HG02623 (cell line): Measurements from ENCODE around the gene NRXN3.

Experiments
- ATAC-seq: cut with Tn5 transposase; IDR thresholded peaks from one replicate; pipeline ENCODE4 v1.9.1; 2021; ENCODE audit warnings: moderate library complexity; ENCODE audit not compliant: unreplicated experiment

Gene NRXN3

GRCh38 chr14:78767436-78767835 is 597.3 kb downstream of the NRXN3 start:
- ATAC-seq, result no peak

DNA sequence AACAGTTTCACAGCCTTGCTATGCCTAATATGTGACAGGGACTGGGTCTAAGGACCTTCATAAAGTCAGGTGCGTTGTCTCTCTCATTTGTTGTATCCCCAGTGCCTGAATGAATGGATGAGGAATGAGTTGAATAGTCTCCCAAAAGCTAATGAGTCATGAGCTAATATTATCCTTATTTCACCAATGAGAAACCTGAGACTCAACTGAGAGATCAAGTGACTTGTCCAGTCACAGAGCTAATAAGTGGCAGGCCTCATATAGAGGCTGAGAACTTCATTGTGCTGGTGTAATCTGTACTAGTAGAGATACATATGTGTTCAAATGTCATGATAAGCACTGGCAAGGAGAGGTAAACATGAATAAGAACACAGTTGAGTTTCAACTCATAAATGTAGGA is 612.4 kb downstream of the NRXN3 start:
- ATAC-seq, result no peak

GRCh38 chr14:78785265-78785664 is 615.1 kb downstream of the NRXN3 start:
- ATAC-seq, result no peak

- no peak for ATAC-seq
Measured at GRCh38 chr14:78788467-78789360, 618.5 kb downstream of the NRXN3 start.

- no peak for ATAC-seq
Measured at GRCh38 chr14:78790271-78790670, 620.1 kb downstream of the NRXN3 start.

GRCh38 chr14:78798757-78799156 is 628.6 kb downstream of the NRXN3 start:
- ATAC-seq, result no peak

- ATAC-seq, result no peak
Measured at GRCh38 chr14:78805570-78805969, 635.4 kb downstream of the NRXN3 start.

DNA sequence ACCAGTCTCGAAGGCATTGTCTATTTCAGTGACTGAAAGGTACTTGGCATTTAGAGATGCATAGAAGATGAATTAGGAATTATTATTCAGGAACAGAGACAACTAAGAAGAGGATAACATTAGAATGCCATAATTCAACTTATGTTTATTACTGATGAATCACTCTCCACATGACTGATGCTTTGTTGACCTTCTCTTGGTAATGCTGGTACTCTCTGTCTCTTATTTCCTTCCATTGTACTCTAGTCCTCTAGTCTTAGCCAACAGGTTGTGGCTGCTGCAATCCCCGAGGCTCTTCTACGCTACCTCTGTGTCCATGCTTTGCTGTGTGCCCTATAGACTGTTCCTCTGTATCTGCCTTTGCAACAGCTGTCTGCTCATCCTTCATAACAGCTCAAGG is 652.9 kb downstream of the NRXN3 start:
- ATAC-seq, result no peak

GRCh38 chr14:78823516-78823915 is 653.3 kb downstream of the NRXN3 start:
- ATAC-seq, result no peak

- ATAC-seq, result no peak
Measured at GRCh38 chr14:78829274-78829673, 659.1 kb downstream of the NRXN3 start.

- no peak for ATAC-seq
Measured at GRCh38 chr14:78834766-78835451, 664.7 kb downstream of the NRXN3 start.

DNA sequence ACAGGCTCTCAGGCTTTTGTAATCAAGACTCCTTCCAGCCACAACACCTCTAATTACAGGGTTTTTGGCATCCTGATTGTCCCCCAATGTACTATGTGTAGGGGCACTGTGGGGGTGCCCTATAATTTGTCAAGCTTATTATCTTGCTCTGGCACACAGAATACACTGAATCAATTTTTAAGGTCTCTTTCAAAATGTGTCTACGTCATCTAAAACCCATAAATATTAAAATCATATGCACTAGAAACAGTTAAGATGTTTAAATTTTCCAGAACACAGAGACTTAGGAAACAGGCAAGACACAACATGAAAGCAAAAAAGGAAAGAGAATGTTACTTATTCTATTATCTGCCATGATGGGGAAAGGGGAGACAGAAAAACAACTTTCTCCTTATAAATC is 665.7 kb downstream of the NRXN3 start:
- no peak for ATAC-seq

DNA sequence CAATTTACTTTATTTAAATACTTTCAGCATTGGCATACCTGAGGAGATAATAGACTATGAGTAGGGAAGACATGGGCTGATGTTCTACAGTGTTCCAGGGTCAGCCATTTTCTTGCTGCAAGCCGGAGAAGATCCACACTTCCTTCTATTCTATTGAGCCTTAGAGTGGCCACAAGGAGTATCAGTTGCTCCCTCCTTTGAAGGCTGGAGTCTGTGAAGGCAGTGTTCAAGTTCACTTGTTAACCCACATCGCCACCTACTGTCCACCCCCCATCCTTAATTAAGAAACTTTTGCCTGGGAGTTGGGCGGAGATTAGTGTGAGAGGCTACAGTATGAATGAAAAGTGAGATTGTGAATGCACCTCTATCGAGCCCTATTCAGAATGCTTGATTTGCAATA is 666.6 kb downstream of the NRXN3 start:
- peak; percentile 48 for ATAC-seq

- no peak for ATAC-seq
Measured at GRCh38 chr14:78838959-78839358, 668.8 kb downstream of the NRXN3 start.

DNA sequence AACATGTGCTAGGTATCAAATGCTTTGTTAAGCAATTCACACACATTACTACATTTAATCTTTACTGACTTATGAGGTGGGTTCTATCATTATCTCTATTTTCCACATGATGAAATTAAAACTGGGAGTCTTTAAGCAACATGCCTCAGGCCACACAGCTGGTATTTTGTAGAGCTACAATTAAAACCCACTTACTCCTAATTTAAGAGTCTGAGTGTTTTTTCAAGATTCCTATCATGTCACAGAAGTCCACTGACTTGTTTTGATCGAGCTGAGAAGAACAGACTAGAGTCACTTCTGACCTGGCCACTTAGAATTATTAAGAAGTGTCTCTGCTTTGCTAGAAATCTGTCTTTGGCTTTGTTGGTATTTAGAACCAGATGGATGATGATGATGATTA is 670.7 kb downstream of the NRXN3 start:
- ATAC-seq, result no peak

GRCh38 chr14:78847801-78848200 is 677.6 kb downstream of the NRXN3 start:
- ATAC-seq, result no peak

- peak; percentile 92 for ATAC-seq
Measured at GRCh38 chr14:78848234-78848820, 678.2 kb downstream of the NRXN3 start.

GRCh38 chr14:78849952-78850351 is 679.8 kb downstream of the NRXN3 start:
- ATAC-seq, result no peak

DNA sequence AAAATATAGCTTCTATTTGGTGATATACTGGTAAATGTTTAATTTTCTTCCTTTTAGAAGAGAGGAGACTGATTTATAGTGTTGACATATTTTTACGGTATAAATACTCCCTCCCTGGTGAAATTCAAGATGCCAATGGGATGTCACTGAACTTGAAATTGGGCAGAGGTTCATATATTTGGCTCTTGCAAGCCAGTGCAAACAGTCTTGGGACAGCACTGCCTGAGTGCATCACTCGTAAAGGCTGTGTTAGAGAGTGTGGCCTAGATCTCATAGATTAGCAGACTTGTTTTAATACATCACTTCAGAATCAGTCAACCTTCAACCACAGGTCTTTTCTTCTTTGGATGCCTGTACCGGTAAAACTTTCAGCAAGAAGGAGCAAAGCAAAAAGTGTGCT is 681.0 kb downstream of the NRXN3 start:
- ATAC-seq, result no peak

DNA sequence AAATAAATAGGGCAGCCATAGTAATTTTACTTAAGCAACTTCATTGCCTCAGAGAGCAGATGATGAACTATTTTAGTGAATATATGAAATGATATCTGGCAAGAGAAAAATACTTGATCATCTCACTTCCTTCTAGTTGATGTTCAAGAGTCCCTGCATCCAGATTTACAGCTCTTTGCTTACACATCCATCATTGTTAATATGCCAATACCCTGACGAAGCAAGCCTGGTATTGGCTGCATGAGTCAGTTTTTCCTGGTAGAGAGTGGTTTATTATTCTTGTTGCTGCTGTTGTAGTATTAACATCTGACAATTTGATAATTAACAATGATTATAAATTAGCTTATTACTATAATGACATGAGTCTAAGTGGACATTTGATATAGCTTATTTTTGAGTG is 681.9 kb downstream of the NRXN3 start:
- no peak for ATAC-seq

DNA sequence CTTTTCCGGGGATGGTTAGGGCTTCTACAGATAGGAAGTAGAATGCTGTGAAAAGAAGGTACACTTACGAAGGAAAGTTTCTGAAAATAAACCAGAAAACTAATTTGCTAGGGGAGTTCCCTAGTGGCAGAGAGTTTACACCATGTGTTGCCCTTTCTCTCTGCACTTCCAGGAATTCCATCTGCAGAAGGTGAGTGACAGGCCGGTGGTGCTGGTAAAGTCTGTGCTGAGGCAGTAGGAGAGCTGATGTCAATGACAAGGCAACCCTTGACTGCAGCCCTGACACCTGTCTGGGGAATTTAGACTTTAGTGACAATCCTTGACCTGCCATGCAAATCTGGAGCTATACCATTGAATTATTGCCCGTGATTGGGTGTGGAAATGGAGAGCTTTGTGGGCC is 687.8 kb downstream of the NRXN3 start:
- ATAC-seq, result no peak

- ATAC-seq, result no peak
Measured at GRCh38 chr14:78863143-78863542, 693.0 kb downstream of the NRXN3 start.
